Measurements from ENCODE around the gene PPP2R2B. TPM values are rescaled to one million over a fixed set of nuclear protein-coding genes. Genes with fewer than 3 reads are reported as not detected.
"Not testable (repeated sequence)": the region's sequence is repeated elsewhere in the genome, so short reads cannot be mapped to it uniquely, and the experiment has no call there.

PPP2R2B gene
- total RNA-seq, 4 donors from 2014 or later = 1.2 to 2.9 (median 1.9) TPM

DNA sequence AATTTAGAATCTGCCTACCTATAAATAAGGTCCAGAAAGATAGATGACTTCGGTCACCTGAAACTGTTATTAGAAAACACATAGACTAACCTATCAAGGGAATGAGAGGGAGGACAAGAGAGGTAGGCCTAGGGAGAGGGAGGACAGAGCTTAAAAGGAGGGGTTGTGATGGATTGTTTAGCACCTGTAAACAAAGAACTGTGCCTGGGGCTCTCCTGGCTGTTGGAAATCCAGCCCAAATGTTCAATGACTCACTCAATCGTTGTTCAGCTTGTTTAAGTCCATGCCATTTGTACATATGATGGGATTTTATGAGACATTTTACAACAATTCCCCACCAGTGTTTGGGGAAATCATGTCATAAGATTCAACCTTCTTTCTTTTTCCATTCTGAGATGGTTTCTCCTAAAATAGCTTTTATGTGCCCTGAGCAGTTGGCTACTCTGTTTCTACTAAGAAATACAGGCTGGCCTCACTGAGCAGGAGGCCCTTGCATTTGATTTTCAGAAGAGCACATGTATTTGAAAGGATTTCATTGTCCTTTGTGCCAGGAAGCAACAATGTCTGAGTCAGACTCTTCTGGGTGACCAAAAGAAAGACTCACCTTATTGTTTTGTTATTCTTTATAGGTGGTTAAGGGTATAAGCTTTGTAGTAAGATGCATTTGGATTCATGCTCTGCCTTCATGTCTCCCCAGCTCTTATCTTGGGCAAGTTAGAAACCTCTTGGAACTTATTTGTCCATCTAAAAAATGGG, 314.4 kb downstream of the PPP2R2B start:
- no peak overlapping the region for H3K4me3 ChIP-seq
- no peaks in the 10 kb centered on the region for H3K27me3 ChIP-seq
- no peaks in the 10 kb centered on the region for H3K4me1 ChIP-seq
- H3K27ac ChIP-seq = no peak overlapping the region
- H3K9me3 ChIP-seq = no peaks in the 10 kb centered on the region
- no peaks in the 10 kb centered on the region for H3K36me3 ChIP-seq
- DNase-seq = no peak
- TF ChIP-seq, protein P1, sequence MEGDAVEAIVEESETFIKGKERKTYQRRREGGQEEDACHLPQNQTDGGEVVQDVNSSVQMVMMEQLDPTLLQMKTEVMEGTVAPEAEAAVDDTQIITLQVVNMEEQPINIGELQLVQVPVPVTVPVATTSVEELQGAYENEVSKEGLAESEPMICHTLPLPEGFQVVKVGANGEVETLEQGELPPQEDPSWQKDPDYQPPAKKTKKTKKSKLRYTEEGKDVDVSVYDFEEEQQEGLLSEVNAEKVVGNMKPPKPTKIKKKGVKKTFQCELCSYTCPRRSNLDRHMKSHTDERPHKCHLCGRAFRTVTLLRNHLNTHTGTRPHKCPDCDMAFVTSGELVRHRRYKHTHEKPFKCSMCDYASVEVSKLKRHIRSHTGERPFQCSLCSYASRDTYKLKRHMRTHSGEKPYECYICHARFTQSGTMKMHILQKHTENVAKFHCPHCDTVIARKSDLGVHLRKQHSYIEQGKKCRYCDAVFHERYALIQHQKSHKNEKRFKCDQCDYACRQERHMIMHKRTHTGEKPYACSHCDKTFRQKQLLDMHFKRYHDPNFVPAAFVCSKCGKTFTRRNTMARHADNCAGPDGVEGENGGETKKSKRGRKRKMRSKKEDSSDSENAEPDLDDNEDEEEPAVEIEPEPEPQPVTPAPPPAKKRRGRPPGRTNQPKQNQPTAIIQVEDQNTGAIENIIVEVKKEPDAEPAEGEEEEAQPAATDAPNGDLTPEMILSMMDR (IDR thresholded peaks at IDR 0.05) = no peak
- TF ChIP-seq POLR2A (IDR thresholded peaks at IDR 0.05) = no peak

DNA sequence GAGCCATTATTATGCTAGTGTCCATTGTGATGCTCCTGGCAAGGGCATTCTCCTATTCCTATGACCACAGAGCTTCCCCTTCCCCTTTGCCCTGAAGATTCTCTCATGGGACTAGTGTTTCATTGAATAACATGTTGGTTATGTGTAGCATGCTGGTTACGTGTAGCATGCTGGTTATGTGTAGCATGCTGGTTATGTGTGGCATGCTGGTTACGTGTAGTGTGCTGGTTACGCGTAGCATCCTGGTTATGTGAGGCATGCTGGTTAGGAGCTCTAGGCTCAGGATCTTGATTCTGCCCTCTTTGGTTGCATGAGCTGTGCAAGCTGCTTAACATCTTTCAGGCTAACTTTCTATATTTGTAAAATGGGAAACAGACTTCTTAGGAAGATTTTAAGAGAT, 316.1 kb downstream of the PPP2R2B start:
- no peak overlapping the region for H3K27ac ChIP-seq
- H3K4me1 ChIP-seq = no peaks in the 10 kb centered on the region
- TF ChIP-seq, protein P1 (IDR thresholded peaks at IDR 0.05) = no peak
- no peak for TF ChIP-seq POLR2A (IDR thresholded peaks at IDR 0.05)
- no peaks in the 10 kb centered on the region for H3K9me3 ChIP-seq
- no peaks in the 10 kb centered on the region for H3K27me3 ChIP-seq
- DNase-seq = no peak
- no peak overlapping the region for H3K4me3 ChIP-seq
- no peaks in the 10 kb centered on the region for H3K36me3 ChIP-seq

DNA sequence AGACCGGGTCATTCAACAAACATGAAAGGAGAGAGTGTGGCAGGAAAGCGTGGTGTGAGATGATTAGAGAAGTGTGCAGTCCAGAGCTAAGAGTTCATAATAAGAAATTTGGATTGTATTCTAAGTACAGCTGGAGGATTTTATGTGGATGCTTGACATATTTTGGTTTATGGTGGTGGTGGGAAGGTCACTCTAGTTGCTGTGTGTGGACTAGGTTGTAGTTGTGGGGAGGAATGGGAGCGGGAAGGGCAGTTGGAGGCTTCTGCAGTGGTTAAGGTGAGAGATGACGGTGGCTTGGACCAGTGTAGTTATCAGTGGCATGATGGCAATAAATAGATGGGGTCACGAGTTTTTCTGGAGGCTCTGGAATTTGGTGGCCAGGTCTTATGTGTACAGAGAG, 316.8 kb downstream of the PPP2R2B start:
- Histone ChIP-seq H3K9me3 (no peaks in the 10 kb centered on the region), H3K4me1 (no peaks in the 10 kb centered on the region), H3K27me3 (no peaks in the 10 kb centered on the region), H3K27ac (no peak overlapping the region), H3K4me3 (no peak overlapping the region), H3K36me3 (no peaks in the 10 kb centered on the region)
- TF ChIP-seq POLR2A (IDR thresholded peaks at IDR 0.05) = no peak
- TF ChIP-seq, protein P1 (IDR thresholded peaks at IDR 0.05) = no peak
- no peak for DNase-seq

DNA sequence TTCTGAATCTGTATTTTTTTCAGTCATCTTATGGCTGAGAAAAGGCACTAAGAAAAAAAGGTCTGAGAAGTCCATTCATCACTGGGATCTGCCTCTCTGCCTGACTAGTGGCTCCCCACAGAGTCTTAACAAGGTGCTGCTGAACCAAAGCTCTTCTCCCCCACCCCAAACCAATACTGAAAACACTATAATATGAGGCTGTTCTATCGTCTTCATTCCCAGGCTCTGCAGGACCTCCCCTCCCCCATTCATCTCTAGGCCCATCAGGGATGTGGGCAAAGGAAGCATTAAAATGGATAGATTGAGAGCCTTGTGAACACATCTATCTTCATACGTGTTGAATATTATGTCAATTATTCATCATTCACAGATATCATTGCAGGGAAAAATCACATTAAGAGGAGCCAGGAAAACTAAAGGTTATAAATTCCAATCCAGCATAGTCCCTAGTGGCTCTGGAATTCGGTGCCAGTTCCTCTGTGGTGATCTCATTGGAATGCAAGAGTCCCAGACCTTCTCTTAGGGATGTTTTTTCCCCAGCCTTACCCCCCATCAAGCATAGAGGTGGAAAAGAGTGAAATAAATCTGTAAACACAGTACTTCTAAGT, 318.2 kb downstream of the PPP2R2B start:
- no peak overlapping the region for H3K4me3 ChIP-seq
- no peak for DNase-seq
- TF ChIP-seq, protein P1 (IDR thresholded peaks at IDR 0.05) = no peak
- TF ChIP-seq POLR2A (IDR thresholded peaks at IDR 0.05) = no peak
- H3K27me3 ChIP-seq = no peaks in the 10 kb centered on the region
- H3K9me3 ChIP-seq = no peaks in the 10 kb centered on the region
- H3K36me3 ChIP-seq = no peaks in the 10 kb centered on the region
- H3K4me1 ChIP-seq = no peaks in the 10 kb centered on the region
- H3K27ac ChIP-seq = no peak overlapping the region

DNA sequence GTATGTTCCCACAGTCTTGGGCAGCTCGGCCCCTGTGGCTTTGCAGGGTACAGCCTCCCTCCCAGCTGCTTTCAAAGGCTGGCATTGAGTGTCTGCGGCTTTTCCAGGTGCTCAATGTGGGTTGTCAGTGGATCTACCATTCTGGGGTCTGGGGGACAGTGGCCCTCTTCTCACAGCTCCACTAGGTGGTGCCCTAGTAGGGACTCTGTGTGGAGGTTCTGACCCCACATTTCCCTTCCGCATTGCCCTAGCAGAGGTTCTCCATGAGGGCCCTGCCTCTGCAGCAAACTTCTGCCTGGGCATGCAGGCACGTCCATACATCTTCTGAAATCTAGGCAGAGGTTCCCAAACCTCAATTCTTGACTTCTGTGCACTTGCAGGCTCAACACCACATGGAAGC, 321.7 kb downstream of the PPP2R2B start:
- H3K9me3 ChIP-seq, H3K27me3 ChIP-seq, H3K4me3 ChIP-seq: not testable (repeated sequence)

DNA sequence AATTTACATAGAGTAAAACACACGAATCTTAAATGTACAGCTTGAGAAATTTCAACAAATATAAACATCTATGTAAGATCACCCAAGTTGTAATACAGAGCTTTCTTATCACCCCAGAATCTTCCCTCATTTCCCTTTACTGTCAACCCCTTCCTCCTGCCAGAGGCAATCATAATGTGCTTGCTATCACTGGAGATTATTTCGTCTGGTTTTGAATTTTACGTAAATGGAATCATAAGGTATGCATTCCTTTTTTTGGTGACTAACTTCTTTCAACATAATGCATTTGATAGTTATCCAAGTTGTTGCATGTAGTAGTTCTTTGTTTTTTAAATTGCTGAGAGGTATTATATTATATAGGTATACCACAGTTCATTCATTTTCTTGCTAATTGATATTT, 325.1 kb downstream of the PPP2R2B start:
- Histone ChIP-seq H3K27ac (no peak overlapping the region), H3K36me3 (no peaks in the 10 kb centered on the region), H3K4me1 (no peaks in the 10 kb centered on the region), H3K4me3 (no peak overlapping the region), H3K27me3 (no peaks in the 10 kb centered on the region), H3K9me3 (no peaks in the 10 kb centered on the region)
- TF ChIP-seq, protein P1 (IDR thresholded peaks at IDR 0.05) = no peak
- TF ChIP-seq POLR2A (IDR thresholded peaks at IDR 0.05) = no peak
- DNase-seq = no peak

More for the DNA sequence above, 321.7 kb downstream of the PPP2R2B start:
- not testable (repeated sequence) for H3K4me1 ChIP-seq, DNase-seq, H3K27ac ChIP-seq, H3K36me3 ChIP-seq

Data from Peyer's patch (tissue), 4 donors.